KOPT-K1 (cell line): ENCODE data around the gene PKD1.
"Not testable (repeated sequence)": the region's sequence is repeated elsewhere in the genome, so short reads cannot be mapped to it uniquely, and the experiment has no call there.

Experiments used
- H3K27ac ChIP-seq: fragments of 200-600 bp; sonication (generic); 2 replicates; pipeline ENCODE4 v1.5.1; 2016; ENCODE audit warnings: antibody characterized with exemption, mild to moderate bottlenecking, low read depth, low read length; ENCODE audit not compliant: poor library complexity, severe bottlenecking
- H3K36me3 ChIP-seq: fragments of 200-600 bp; sonication (generic); 2 replicates; pipeline ENCODE4 v1.5.1; 2017; ENCODE audit warnings: antibody characterized with exemption, mild to moderate bottlenecking, low read length, moderate library complexity; ENCODE audit not compliant: insufficient read depth
- H3K9me3 ChIP-seq: fragments of 200-600 bp; sonication (generic); 2 replicates; pipeline ENCODE4 v1.5.1; 2017; ENCODE audit warnings: antibody characterized with exemption, low read length, mild to moderate bottlenecking; ENCODE audit not compliant: insufficient read depth, poor library complexity, severe bottlenecking

Gene PKD1

DNA sequence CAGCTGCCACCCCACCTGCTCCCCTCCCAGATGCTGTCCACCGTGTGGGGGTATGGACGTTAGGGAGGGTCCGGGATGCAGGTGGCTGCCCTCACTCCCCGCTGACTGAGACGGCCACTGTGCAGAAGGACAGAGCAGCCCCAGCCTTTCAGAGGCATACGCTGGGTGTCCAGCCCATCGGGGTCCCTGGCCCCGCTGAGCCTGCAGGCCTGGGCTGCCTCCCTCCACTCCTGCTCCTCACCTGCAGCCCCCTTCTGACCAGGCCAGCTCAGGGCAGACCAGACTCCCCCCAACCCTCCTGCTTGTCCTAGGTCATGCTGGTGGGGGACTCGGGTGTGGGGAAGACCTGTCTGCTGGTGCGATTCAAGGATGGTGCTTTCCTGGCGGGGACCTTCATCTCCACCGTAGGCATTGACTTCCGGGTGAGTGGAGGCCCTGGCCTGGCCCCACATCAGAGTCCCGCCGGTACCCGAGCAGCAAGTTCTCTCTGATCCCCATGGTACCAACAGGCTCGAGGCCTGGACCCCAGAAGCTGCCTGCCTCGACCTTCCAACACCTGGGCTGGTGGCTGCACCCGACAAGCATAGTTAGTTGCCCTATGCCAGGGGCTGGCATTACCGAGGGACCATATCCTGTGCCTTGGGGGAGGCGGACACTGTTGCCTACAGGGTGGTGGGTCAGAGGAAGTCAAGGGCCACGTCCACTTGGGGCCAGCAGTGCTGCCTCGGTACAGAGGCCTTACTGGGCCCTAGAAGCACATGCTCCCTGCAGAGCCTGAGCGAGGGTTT lies 14.1 kb upstream of the PKD1 start:
- Histone ChIP-seq H3K36me3 (peaks cover 38% of the 10 kb centered on the region), H3K27ac (no peak overlapping the region), H3K9me3 (no peaks in the 10 kb centered on the region)

DNA sequence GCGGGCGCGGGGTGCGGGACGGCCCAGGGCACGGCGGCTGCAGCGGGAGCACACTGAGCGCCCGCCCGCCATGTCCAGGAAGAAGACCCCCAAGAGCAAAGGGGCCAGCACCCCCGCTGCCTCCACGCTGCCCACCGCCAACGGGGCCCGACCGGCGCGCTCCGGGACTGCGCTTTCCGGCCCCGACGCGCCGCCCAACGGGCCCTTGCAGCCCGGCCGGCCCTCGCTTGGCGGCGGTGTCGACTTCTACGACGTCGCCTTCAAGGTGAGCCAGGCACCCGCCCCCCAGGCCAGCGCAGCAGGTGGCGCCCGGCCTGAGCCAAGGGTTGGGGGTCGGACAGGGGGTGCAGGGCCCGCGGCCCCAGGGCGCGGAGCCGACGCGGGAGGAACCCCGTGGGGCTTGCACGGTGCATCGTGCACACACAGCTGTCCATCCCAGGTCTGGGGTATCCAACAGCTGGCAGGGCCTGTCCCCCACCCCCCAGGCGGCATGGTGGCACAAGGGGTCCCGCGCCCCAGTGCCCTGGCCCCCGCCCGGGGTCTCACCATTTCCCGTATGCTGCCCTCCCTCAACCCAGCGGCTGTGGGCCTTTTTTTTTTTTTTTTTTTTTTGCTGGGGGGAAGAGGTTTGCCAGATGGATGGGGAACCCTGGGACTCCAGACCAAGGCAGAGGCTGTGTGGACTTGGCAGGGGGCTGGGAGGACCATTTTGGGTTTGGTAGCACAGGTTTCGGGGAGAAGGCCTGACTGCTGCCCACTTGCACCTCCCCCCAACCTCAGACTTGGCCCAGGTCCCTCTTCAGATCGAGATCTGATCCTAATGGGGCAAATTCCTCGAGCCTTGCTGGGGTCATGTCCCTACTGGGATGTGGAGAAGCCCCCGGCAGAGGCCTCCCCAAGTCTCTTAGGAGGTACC lies 13.3 kb upstream of the PKD1 start:
- Histone ChIP-seq H3K9me3 (no peaks in the 10 kb centered on the region), H3K36me3 (peaks cover 31% of the 10 kb centered on the region), H3K27ac (no peak overlapping the region)

DNA sequence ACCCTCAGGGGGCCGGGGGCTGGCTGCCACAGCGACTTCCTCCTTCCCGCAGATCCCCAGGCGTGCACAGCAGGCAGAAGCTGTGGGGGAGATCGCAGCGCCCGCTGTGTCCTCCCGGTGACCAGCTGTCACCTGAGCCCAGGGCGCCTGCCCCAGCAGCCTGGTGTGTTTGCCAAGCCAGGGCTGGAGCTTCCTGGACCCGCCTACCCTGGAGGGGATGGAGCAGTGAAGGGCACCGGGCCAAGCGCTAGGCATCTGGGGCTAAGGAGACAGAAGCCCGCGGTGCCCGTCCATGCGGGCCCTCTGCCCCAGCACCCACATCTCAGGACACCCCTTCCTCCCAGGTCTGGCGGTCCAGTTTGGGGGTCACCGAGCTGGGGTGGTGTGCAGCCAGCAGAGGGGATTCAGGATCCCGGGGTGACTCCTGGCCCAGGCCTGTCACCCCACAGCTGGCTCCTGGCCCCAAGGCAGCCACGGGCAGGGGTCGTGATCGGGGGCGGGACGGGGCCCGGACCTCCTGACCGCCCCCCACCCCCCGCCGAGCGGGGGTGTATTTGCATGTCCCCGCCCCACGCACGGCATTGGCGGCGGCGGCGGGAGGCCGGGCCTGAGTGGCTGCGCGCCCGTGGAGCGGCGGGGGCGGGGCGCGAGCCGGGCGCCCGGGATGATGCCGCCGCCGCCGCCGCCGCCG lies 12.4 kb upstream of the PKD1 start, which contains the start of gene RAB26:
TSS of gene RAB26 (plus strand) at position 645 of the 691 bp plus-strand sequence. CDS start 159 bp downstream, outside the sequence.
- Histone ChIP-seq H3K9me3 (no peaks in the 10 kb centered on the region), H3K36me3 (peaks cover 22% of the 10 kb centered on the region), H3K27ac (no peak within 1 kb of the TSS)

DNA sequence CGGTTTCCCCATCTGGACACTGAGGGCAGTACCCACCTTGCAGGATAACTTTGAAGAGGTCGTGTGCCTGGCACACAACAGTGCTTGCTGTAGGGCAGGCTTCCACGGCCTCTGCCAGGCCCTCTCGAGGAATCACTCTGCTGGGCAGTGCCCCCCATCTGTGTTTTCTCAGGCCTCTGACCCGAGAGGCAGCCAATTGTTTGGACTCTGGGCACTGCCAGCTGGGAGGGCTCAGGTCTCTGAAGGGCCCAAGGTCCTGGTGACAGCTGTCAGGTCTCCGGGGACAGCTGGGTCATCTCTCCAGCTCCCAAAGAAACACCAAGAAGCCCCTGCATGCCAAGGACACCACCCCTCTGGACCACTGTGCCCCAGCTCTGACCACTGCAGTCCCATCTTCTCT lies 11.7 kb upstream of the PKD1 start:
- H3K36me3 ChIP-seq: peaks cover 15% of the 10 kb centered on the region
- H3K9me3 ChIP-seq: no peaks in the 10 kb centered on the region
- no peak overlapping the region for H3K27ac ChIP-seq

DNA sequence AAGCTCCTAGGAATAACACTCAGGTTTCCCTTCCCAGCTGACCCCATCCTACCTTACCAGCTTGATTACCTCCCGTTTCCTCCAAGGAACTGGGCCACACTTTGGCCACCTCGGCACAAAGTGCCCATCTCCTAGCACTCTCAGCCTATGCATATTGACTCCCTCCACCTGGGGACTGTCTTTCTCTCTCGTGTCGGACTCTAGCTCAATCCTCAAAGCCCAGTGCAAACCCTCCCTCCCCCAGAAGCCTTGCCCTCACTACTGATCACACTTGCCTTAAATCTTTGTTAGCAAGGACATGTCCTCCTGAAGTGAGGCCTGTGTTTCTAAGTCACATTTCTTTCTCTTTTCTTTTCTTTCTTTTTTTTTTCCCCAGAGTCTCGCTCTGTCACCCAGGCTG lies 10.1 kb upstream of the PKD1 start:
- H3K36me3 ChIP-seq: no peaks in the 10 kb centered on the region
- no peaks in the 10 kb centered on the region for H3K9me3 ChIP-seq
- H3K27ac ChIP-seq: no peak overlapping the region

DNA sequence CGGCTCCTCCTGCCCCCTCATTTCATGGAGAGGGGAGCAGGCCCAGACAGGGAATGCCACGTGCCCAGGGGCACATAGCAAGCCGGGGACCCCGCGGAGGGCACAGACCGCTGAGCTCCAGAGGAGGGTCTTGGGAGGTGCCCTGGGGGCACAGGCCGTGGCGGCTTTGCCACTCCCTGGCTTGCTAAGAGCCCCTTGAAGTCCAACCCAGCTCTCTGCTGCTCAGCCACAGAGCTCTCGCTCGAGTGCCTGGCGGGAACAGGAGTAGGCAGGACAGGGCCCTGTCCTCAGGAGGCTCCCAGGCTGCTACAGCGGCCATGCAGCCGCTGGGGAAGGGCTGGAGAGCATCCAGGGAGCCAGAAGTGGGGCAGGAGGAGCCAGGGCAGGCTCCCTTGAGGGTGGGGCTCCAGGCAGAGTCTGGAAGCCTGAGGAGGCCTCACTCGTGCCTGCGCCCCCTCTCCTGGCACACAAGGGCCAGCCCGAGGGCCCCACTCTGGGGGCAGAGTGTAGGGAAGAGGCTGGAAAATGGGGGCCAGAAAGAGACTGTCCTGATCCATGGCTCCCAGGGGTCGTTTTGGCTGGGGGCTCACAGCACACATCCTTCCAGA lies 8.3 kb upstream of the PKD1 start:
- Histone ChIP-seq H3K9me3 (no peaks in the 10 kb centered on the region), H3K27ac (no peak overlapping the region), H3K36me3 (no peaks in the 10 kb centered on the region)

DNA sequence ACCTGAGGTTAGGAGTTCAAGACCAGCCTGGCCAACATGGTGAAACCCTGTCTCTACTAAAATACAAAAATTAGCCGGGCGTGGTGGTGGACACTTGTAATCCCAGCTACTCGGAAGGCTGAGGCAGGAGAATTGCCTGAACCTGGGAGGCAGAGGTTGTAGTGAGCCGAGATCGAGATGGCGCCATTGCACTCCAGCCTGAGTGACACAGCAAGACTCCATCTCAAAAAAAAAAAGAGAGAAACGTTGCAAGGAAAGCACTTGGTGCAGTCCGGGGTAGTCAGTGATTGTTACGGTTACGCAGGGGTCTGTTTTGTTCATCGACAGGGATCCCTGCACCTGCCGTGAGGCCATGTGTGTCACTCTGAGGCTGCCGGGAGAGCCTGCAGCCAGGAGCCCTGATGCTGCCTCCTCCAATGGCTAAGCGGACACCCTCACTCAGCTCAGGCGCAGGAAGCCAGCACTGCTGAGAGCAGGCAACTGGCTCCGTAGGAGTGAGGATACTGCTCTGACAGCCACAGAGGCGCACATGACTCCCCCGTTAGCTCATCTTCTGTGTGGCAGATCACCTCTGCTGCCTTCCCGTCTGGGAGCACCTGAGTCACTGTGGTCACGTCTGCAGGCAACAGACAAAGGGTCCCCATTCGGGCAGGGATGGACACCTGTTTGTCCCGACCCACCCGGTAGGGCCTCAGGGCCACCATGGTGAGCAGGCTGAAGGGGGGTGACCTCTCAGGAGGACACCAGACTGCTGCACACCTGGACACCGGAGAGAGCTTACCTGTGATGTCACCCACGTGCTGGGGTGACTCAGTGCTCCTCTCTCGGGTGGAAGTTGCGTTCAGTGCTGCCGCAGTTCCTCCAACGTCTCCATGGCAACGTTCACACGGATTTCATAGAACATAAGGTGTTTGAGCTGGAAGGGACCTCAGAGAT lies 7.5 kb upstream of the PKD1 start:
- Histone ChIP-seq H3K27ac (no peak overlapping the region), H3K36me3 (no peaks in the 10 kb centered on the region), H3K9me3 (no peaks in the 10 kb centered on the region)

DNA sequence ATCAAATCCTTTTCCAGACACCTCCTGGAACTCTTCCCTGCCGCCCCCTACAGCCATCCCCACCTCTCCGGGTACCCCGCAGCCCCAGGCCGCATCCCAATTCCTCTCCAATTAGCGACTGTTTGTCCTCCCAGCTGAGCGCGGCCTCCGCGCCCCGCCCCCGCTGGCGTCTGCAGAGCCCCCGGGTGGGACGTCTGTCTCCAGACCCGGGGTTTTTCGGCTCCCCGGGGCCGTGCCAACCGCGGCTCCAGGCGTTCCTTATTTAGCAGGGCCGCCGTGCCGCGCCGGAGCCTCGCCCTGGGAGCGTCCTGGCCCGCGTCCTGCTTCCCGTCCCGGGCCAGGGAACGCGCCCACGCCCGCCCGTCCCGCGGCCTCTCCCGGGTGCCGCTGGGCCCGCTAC lies 627 bp downstream of the PKD1 start:
- H3K27ac ChIP-seq: peak overlapping the region; percentile 22
- H3K36me3 ChIP-seq, H3K9me3 ChIP-seq: not testable (repeated sequence)

DNA sequence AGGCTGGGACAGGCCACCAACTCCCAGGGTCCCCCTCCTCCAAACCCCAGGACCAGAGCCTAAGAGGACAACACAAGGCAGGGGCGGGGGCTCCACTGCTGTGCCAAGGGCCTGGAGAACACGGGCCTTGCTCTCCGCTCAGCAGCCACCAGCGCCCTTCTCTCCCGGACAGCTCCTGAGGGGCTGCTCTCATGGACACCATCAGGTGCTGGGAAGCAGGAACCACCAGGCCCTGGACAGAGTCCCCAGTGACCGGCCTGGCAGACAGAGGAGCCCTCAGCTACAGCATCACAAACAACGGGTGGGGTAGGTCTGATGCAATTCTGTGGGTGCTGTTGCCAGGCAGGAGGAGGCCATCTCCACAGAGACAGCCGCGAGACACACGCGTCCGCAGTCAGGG lies 1.9 kb downstream of the PKD1 start:
- not testable (repeated sequence) for H3K27ac ChIP-seq

DNA sequence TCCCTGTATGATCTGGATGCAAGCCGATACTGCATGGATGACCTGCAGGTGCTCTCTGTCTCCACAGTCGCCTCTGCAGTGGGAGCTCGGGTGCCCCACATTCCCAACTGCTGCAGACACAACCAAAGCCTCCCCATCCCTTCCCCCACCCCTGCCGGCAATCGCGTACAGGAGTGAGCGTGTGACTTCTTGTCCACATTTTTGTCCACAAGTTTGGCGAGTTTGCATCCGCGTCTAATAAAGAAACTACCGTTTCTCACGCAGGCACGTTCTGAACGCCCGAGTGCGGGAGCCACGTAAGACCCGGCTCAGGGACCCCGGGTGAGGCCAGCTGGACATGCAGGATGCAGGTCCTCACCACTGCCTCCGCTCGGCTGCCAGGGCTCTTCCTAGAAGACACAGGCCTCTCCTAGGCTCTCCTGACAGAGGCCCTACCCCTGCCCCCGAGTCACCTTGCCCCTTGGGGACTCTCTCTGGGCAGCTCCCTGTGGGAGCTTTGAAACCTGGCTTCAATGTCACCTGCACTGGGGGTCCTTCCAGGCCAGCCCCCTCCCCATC lies 5.7 kb downstream of the PKD1 start:
- not testable (repeated sequence) for H3K9me3 ChIP-seq, H3K27ac ChIP-seq, H3K36me3 ChIP-seq

More for the DNA sequence above, 1.9 kb downstream of the PKD1 start:
- H3K36me3 ChIP-seq, H3K9me3 ChIP-seq: not testable (repeated sequence)

DNA sequence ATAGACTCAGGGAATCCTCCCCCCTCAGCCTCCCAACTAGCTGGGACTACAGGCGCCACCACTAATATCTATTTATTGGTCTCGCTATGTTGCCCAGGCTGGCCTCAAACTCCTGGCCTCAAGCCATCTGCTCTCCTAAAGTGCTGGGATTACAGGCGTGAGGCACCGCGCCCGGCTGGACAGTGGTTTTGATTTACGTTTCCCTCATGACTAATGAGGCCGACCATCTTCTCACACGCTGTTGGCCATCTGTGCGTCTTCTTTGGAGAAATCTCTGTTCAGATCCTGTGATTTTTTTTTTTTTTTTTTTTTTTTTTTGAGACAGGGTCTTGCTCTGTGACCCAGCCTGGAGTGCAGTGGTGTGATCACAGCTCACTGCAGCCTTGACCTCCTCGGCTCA lies 6.4 kb downstream of the PKD1 start:
- H3K27ac ChIP-seq: peak overlapping the region; percentile 70
- H3K36me3 ChIP-seq, H3K9me3 ChIP-seq: not testable (repeated sequence)

DNA sequence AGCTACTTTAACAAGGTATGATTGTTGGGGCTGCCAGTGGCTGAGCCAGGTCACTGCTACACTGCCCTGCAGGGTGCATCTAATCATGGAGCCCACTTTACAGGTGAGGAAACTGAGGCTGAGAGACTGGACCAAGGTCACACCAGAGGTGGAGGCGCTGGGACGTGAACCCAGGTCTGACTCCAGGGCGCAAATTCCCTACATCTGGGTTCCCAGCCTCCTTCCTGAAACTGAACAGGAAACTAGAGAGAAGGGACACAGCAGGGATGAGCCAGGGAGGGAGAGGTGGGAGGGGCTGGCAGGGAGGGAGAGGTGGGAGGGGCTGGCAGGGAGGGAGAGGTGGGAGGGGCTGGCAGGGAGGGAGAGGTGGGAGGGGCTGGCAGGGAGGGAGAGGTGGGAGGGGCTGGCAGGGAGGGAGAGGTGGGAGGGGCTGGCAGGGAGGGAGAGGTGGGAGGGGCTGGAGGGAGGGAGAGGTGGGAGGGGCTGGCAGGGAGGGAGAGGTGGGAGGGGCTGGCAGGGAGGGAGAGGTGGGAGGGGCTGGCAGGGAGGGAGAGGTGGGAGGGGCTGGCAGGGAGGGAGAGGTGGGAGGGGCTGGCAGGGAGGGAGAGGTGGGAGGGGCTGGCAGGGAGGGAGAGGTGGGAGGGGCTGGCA lies 7.9 kb downstream of the PKD1 start:
- not testable (repeated sequence) for H3K36me3 ChIP-seq, H3K9me3 ChIP-seq, H3K27ac ChIP-seq

DNA sequence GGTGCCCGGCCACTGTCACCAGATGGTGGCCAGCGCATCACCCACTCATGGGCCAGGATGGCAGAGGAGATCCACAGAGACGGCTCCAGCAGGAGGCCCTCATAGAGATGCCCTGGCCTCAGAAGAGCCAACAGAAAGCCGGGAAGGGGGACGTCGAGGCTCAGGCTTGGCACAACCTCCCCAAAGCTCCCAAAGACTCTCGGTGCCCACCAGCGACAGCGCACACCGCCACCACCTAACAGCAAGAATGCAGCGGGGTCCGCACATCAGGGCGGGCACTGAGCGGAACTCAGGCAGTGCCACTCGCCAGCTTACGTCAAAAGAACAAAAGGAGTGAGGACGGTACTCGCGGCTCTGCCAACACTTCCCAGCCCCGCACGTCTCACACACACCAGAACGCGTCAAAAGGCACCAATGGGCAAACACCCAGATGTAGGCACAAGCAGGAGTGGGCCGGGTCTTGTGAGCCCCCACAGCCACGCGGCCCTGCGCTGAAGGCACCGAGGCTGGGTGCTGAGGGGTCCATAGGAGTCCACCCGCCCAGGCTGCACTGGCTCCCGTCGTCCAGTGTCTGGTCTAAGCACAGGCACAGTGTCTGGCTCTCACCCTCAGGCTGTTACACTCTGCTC lies 8.7 kb downstream of the PKD1 start:
- H3K9me3 ChIP-seq, H3K27ac ChIP-seq, H3K36me3 ChIP-seq: not testable (repeated sequence)
